GM10266 (cell line): ENCODE data around the gene RPP21.

Experiments used
- DNase-seq: peaks from one replicate; pipeline ENCODE4 v3.0.0; 2012; ENCODE audit errors: extremely low spot score
- TF ChIP-seq, protein P1 (sequence below): IDR thresholded peaks from 2 replicates; pipeline ENCODE4 v1.5.1; 2012; ENCODE audit warnings: mild to moderate bottlenecking, low read depth; ENCODE audit not compliant: control insufficient read depth, insufficient read depth; ENCODE audit errors: missing control alignments

Gene RPP21

GRCh38 chr6:30344868-30345671 is at the start of gene RPP21:
RPP21 (plus strand) TSS chr6:30345156; CDS start chr6:30345172, 16 bp downstream.
- TF ChIP-seq, protein P1, sequence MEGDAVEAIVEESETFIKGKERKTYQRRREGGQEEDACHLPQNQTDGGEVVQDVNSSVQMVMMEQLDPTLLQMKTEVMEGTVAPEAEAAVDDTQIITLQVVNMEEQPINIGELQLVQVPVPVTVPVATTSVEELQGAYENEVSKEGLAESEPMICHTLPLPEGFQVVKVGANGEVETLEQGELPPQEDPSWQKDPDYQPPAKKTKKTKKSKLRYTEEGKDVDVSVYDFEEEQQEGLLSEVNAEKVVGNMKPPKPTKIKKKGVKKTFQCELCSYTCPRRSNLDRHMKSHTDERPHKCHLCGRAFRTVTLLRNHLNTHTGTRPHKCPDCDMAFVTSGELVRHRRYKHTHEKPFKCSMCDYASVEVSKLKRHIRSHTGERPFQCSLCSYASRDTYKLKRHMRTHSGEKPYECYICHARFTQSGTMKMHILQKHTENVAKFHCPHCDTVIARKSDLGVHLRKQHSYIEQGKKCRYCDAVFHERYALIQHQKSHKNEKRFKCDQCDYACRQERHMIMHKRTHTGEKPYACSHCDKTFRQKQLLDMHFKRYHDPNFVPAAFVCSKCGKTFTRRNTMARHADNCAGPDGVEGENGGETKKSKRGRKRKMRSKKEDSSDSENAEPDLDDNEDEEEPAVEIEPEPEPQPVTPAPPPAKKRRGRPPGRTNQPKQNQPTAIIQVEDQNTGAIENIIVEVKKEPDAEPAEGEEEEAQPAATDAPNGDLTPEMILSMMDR: no peak
- peak; percentile 95 for DNase-seq

DNA sequence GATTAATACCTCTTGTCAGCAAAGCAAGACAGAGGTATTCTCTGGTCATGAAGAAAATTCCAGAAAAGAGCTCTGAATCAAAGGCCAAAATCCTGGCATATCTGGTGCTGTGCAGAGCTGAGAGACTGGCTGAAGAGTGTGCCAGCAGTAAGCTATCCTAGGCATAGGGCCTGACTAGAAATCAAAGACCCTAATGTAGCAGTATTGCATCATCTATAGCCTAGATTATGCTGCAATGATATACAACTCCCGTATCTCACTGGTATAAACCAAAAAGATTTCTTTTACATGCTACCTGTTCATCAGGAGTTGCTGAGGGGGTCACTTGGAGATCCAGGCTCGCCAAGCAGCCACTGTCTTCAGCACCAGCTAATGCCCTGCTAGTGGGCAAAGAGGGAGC is 49.1 kb upstream of the RPP21 start:
- TF ChIP-seq, protein P1: no peak
- DNase-seq: no peak

- DNase-seq: no peak
- TF ChIP-seq, protein P1: no peak
Observed at GRCh38 chr6:30304002-30304401, 41.0 kb upstream of the RPP21 start.

GRCh38 chr6:30311101-30311500 is 33.9 kb upstream of the RPP21 start:
- TF ChIP-seq, protein P1: no peak
- DNase-seq: no peak

DNA sequence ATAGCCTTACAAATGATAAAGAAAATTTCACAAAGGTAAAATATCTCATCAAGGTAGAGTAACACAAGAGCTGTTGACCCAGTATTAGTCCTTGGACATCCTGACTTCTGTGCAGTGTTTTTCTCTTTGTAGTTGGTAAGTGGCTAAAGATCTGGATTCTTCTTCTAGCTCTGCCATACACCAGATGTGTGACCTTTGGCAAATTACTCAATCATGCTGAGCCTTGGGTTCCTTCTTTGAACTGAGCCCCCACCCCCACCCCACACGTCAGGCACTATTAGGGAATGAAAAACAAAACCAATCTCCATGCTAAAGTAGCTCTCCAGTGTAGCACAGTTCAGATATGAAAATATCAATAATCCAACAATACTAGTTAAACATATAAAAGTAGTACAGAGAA is 33.3 kb upstream of the RPP21 start:
- DNase-seq: no peak
- TF ChIP-seq, protein P1: no peak

DNA sequence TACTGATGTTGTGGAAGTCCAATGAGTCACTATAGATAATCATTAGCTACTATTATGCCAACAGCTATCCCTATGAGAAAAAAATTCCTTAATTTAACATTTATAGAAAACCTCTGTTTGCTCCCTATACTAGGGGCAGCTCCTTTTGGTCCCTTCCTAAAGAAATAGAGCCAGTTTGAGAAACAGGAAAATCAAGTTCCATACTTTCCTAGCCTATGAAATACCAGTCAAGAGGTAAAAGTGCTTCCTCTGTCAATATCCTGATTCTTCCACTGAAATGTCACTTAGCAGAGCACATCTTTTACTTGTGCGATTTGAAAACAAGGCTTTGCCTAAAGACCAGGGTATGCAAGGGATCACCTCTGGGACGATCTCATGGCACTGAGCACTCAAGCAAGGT is 32.7 kb upstream of the RPP21 start:
- TF ChIP-seq, protein P1: no peak
- no peak for DNase-seq

- no peak for DNase-seq
- TF ChIP-seq, protein P1: no peak
Observed at GRCh38 chr6:30312676-30313321, 32.2 kb upstream of the RPP21 start.
